Muscle layer of duodenum (tissue), 2 donors: ENCODE measurements around the gene PDE6A.
A peak's percentile ranks its signal among the peaks of the same experiment; 100 is the strongest.

Source experiments
- H3K27ac ChIP-seq: one replicate; pipeline ENCODE4 v1.7.0; 2013; ENCODE audit warnings: mild to moderate bottlenecking, low read length
- H3K27me3 ChIP-seq: one replicate; pipeline ENCODE4 v1.7.0; 2013; ENCODE audit warnings: low read depth, mild to moderate bottlenecking, control low read depth, low read length
- H3K36me3 ChIP-seq, 2 donors: one replicate each; pipeline ENCODE4 v1.7.0; 2013; ENCODE audit warnings: low read length in 2 of 2, control low read depth in 1 of 2, mild to moderate bottlenecking in 1 of 2; ENCODE audit not compliant: insufficient read depth in 2 of 2, control insufficient read depth in 1 of 2
- H3K4me1 ChIP-seq, 2 donors: one replicate each; pipeline ENCODE4 v1.7.0; 2013; ENCODE audit warnings: low read length in 2 of 2, mild to moderate bottlenecking in 2 of 2, control low read depth in 1 of 2, moderate library complexity in 1 of 2; ENCODE audit not compliant: insufficient read depth in 2 of 2, control insufficient read depth in 1 of 2
- H3K4me3 ChIP-seq, 2 donors: one replicate each; pipeline ENCODE4 v1.7.0; 2013; ENCODE audit warnings: low read length in 2 of 2, low read depth in 1 of 2, mild to moderate bottlenecking in 1 of 2
- H3K9me3 ChIP-seq, 2 donors: one replicate each; pipeline ENCODE4 v1.7.0; 2013; ENCODE audit warnings: low read length in 2 of 2, control low read depth in 1 of 2, mild to moderate bottlenecking in 1 of 2; ENCODE audit not compliant: control insufficient read depth in 1 of 2
- donor health status: healthy.

PDE6A gene

GRCh38 chr5:149831492-149831891 is 113.1 kb downstream of the PDE6A start:
- Histone ChIP-seq H3K36me3 (peaks cover 22 to 24% of the 10 kb centered on the region in 2 donors), H3K9me3 (no peaks in the 10 kb centered on the region)

GRCh38 chr5:149830579-149830978 is 114.0 kb downstream of the PDE6A start:
- Histone ChIP-seq H3K36me3 (peaks cover 19 to 21% of the 10 kb centered on the region in 2 donors), H3K27ac (no peak overlapping the region), H3K4me1 (peaks cover 6 to 21% of the 10 kb centered on the region in 2 donors), H3K9me3 (no peaks in the 10 kb centered on the region), H3K4me3 (no peak overlapping the region), H3K27me3 (no peaks in the 10 kb centered on the region)

More at GRCh38 chr5:149831492-149831891, 113.1 kb downstream of the PDE6A start:
- no peak overlapping the region for H3K27ac ChIP-seq
- no peaks in the 10 kb centered on the region for H3K27me3 ChIP-seq
- H3K4me1 ChIP-seq = peaks cover 6 to 11% of the 10 kb centered on the region in 2 donors
- H3K4me3 ChIP-seq = no peak overlapping the region

DNA sequence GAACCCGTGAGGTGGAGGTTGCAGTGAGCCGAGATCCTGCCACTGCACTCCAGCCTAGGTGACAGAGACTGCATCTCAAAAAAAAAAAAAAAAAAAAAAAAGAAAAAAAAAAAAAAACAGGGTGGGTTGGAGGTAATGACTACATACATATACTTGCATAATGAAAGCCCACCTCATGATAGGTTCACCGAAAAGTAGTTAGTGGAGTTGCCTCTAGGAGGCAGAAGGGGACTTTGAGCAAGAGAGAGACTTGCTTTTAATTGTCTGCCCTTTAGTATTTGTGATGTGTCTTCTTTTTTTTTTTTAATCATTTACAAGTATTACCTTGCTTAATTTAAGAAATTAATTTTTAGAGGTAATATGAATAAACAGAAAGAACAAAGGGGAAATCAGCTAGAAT is 114.6 kb downstream of the PDE6A start:
- Histone ChIP-seq H3K4me3 (no peak overlapping the region), H3K4me1 (peaks cover 6 to 27% of the 10 kb centered on the region in 2 donors), H3K36me3 (peaks cover 17 to 21% of the 10 kb centered on the region in 2 donors), H3K27me3 (no peaks in the 10 kb centered on the region), H3K9me3 (no peaks in the 10 kb centered on the region), H3K27ac (no peak overlapping the region)

DNA sequence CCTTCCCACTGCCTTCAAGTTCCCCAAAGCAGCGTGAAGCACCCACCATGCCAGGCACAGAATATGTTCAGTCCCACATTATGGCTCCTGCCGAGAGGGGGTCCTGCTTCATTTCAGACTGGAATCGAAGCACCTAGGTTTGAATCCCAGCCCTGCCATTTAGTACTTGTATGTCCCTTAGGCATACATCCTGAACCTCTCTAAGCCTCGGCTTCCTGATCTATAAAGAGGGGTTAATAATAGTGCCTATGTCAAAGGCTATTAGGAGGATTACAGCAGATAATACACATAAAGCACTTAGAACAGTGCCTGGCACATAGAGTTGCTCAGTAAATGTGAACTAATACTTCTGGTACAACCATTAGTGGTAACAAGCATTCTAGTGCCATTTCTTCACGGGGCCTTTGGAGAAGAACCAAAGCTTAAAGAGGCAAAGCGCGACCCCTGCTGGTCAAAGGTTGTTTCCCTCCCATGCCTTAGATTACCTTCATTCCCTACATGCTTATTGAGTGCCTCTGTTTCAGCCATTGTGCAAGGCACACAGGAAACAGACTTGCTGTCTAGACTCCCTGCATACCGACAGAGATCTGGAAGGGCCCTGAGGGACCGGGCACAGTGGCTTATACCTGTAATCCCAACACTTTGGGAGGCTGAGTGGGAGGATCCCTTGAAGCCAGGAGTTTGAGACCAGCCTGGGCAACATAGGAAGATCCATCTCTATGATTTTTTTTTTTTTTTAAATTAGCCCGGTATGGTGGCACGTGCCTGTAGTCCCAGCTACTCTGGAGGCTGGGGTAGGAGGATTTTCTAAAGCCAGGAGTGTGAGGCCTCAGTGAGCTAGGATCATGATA is 116.2 kb downstream of the PDE6A start:
- H3K36me3 ChIP-seq = peaks cover 16 to 18% of the 10 kb centered on the region in 2 donors
- H3K4me3 ChIP-seq = no peak overlapping the region
- H3K4me1 ChIP-seq = peaks cover 6 to 42% of the 10 kb centered on the region in 2 donors
- H3K27me3 ChIP-seq = no peaks in the 10 kb centered on the region
- no peak overlapping the region for H3K27ac ChIP-seq
- H3K9me3 ChIP-seq = no peaks in the 10 kb centered on the region

- H3K36me3 ChIP-seq = peaks cover 10 to 16% of the 10 kb centered on the region in 2 donors
- H3K9me3 ChIP-seq = no peaks in the 10 kb centered on the region
Observed at GRCh38 chr5:149827546-149827945, 117.0 kb downstream of the PDE6A start.

DNA sequence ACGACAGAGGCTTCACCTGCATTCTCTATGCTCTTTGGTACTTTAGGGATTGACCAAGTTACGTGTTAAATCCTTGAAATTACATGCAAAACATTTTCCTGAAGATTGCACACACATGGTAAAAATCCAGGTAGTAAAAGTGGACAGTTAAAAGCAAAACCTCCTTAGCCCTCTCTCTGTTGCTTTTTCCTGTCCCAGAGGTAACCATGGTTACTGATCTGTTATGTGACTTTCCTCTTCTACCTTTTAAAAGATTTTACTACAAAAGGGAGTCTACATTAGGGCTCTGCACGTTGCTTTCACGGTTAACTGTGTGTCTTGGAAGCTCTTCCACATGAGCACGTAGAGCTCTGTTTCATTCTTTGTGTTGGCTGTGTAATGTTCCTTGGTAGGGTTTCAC is 117.5 kb downstream of the PDE6A start:
- Histone ChIP-seq H3K4me1 (peaks cover 6 to 55% of the 10 kb centered on the region in 2 donors), H3K27ac (no peak overlapping the region), H3K27me3 (no peaks in the 10 kb centered on the region), H3K36me3 (peaks cover 9 to 16% of the 10 kb centered on the region in 2 donors), H3K4me3 (no peak overlapping the region), H3K9me3 (no peaks in the 10 kb centered on the region)

More at GRCh38 chr5:149827546-149827945, 117.0 kb downstream of the PDE6A start:
- Histone ChIP-seq H3K4me3 (no peak overlapping the region), H3K27me3 (no peaks in the 10 kb centered on the region), H3K4me1 (peaks cover 6 to 51% of the 10 kb centered on the region in 2 donors), H3K27ac (no peak overlapping the region)

DNA sequence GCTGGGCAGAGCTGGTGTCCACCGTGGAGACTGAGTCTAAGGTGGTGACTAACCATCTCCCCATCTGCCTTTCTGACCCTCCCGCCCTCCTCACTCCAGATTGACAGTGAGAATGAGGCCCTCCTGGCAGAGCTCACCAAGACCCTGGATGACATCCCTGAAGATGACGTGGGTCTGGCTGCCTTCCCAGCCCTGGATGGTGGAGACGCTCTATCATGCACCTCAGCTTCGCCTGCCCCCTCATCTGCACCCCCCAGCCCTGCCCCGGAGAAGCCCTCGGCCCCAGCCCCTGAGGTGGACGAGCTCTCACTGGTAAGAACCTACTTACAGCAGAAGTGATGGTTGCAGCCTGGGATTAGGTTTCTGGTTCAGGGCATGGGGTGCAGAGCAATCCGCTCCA is 118.0 kb downstream of the PDE6A start:
- Histone ChIP-seq H3K27me3 (no peaks in the 10 kb centered on the region), H3K36me3 (peaks cover 9 to 16% of the 10 kb centered on the region in 2 donors), H3K27ac (peak overlapping the region; percentile 82), H3K4me1 (peaks cover 6 to 58% of the 10 kb centered on the region in 2 donors), H3K4me3 (no peak overlapping the region), H3K9me3 (no peaks in the 10 kb centered on the region)

GRCh38 chr5:149824846-149825245 is 119.7 kb downstream of the PDE6A start:
- Histone ChIP-seq H3K27ac (peak overlapping the region; percentile 82), H3K4me1 (peaks cover 6 to 58% of the 10 kb centered on the region in 2 donors), H3K27me3 (no peaks in the 10 kb centered on the region), H3K36me3 (peaks cover 0 to 4% of the 10 kb centered on the region in 2 donors), H3K9me3 (no peaks in the 10 kb centered on the region), H3K4me3 (peak overlapping the region in 1 of 2 donors; percentile 23)

DNA sequence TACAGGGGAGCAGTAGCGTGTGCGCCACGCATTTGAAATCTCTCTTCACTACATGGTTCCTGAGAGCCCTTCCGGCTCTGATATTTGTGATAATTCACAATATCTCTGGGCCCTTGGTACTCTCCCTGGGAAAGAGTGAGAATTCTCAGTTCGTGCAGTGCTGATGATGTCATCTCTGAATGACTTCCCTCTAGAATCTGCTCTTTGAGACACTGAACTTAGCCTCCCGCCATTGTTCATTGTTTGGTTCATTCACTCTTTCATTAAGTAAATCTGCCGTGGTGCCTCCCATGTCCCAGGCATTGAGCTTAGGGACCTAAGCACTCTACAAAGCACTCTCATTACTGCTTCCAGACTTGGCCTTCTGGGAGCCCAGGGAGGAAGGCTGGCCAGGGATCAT is 120.5 kb downstream of the PDE6A start:
- Histone ChIP-seq H3K36me3 (peaks cover 0 to 4% of the 10 kb centered on the region in 2 donors), H3K4me1 (peaks cover 6 to 58% of the 10 kb centered on the region in 2 donors), H3K9me3 (no peaks in the 10 kb centered on the region), H3K4me3 (peak overlapping the region in 1 of 2 donors; percentile 23), H3K27ac (peak overlapping the region; percentile 82), H3K27me3 (no peaks in the 10 kb centered on the region)

- peaks cover 4 to 53% of the 10 kb centered on the region in 2 donors for H3K4me1 ChIP-seq
- H3K27ac ChIP-seq = peak overlapping the region; percentile 82
- H3K4me3 ChIP-seq = no peak overlapping the region
- no peaks in the 10 kb centered on the region for H3K27me3 ChIP-seq
- H3K9me3 ChIP-seq = no peaks in the 10 kb centered on the region
- H3K36me3 ChIP-seq = peaks cover 0 to 4% of the 10 kb centered on the region in 2 donors
Observed at GRCh38 chr5:149823375-149823774, 121.2 kb downstream of the PDE6A start.

DNA sequence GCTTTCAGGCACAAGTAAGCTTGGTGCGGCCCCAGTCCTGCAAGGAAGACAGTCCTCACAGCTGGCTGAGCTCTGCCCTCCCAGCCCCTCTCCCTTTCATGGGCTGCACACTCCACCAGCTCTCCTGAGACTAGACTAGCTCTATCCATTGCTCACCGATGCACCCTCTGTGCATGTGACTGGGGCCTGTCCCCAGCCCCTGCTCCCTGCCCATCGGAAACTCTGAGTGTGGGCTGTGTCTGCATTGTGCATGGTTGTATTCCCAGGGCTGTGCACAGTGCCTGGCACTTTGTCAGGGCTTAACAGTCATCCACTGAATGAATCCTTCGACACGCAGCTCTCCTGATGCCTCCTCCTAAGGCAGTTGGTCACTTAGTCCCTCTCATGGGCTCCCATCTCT is 122.3 kb downstream of the PDE6A start:
- no peaks in the 10 kb centered on the region for H3K9me3 ChIP-seq
- no peak overlapping the region for H3K27ac ChIP-seq
- peaks cover 0 to 53% of the 10 kb centered on the region in 2 donors for H3K4me1 ChIP-seq
- no peak overlapping the region for H3K4me3 ChIP-seq
- H3K36me3 ChIP-seq = peaks cover 0 to 4% of the 10 kb centered on the region in 2 donors
- H3K27me3 ChIP-seq = no peaks in the 10 kb centered on the region
